ENCODE results near the gene FBXO48.
A peak's percentile ranks its signal among the peaks of the same experiment; 100 is the strongest.
"Not testable (repeated sequence)": the region's sequence is repeated elsewhere in the genome, so short reads cannot be mapped to it uniquely, and the experiment has no call there.

The FBXO48 gene

DNA sequence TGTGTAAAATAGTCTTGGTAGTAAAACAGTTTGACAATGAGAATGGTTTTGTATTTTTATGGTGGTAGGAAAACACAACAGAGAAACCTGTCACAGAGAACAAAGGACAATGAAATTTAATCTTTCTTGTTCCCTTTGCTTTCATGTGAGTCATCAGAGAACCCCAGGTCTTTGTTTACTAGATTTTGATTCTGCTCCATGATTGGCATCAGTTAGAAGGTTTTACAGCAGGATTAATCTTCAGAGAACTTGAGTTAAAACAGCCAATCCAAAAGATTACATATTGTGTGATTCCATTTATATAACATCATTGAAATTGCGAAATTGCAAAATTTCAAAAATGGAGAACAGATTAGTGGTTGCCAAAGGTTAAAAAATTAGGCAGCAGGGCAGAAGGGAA, 2.8 kb upstream of the FBXO48 start:
- no peak for DNase-seq

- no peak for DNase-seq
These were observed 1.7 kb upstream of the FBXO48 start for GRCh38 chr2:68468801-68469200.

- DNase-seq, result no peak
These were observed 367 bp downstream of the FBXO48 start for GRCh38 chr2:68466778-68467076.

DNA sequence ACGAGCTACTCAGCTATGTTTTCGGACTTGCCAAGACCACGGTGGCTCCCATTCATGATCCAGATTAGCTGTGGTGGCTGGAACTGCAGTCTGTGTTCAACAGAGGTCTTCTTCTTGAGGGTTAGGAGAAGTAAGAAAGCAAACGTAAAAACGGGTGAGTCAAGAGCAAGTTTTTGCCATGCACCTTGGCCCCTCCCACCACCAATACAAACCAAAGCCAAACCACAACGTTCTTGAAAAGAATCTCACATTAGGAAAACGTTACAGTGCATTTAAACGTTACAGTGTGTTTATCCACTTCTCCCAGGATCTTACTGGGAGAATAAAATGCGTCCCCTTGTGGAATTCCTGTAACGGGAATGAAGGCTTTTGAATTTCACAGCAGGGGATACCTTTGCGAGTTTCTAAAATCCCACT, 725 bp downstream of the FBXO48 start:
- DNase-seq, result no peak

DNA sequence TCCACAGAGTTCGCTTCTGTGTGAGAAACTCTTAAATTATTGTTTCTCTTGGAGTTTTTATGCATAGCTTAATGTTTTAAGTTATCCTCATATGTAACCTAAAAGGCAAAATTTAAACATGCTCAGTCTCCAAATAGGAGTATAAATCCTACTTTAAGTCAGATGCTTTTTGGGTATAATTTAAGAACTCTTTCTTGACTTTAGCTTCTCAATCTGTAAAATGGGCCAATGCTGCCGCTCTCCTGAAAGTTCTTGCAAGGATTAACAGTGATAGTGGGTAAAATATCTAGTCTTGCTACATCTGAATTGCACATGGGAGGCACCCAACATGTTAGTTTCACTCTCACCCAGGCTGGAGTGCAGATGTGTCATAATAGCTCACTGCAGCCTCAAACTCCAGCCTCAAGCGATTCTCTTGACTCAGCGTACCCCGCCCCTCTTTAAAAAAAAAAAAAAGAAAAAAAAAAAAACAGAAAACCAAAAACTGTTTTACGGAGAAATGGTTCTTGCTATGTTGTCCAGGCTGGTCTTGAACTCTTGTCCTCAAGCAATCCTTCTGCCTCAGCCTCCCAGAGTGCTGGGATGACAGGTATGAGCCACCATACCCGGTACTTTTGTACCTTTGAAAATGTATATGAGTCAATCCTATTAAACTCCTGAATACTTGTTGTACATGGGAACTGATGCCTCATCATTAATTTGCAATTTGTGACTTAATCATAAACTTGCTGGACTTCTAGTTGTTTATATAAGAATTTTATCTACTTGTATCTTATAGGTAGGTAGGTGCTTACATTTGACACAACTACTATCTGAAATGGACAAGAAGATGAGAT, 1.8 kb downstream of the FBXO48 start:
- no peak for DNase-seq

DNA sequence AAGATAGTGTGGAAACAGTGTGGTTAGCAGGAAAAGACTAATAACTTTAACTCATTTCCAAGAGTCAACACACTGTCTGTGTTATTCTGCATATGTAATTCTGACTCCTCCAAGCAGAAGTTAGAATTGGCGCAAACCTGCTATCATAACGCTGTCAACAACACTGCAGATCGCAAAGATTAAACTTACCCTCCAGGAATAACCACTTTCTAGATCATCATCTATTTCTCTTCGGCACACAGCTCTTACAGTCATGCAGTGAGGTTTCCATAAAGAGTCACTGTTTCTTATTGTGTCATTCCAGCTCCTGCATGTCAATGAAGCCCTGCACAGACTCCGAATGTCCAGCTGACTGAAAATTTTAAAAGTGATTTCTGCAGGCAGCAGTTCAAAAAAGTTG, 2.4 kb downstream of the FBXO48 start:
- no peak for DNase-seq

- DNase-seq, result peak; percentile 56
These were observed 3.7 kb downstream of the FBXO48 start for GRCh38 chr2:68463287-68463877.

- no peak for DNase-seq
These were observed 8.1 kb downstream of the FBXO48 start for GRCh38 chr2:68458981-68459380.

DNA sequence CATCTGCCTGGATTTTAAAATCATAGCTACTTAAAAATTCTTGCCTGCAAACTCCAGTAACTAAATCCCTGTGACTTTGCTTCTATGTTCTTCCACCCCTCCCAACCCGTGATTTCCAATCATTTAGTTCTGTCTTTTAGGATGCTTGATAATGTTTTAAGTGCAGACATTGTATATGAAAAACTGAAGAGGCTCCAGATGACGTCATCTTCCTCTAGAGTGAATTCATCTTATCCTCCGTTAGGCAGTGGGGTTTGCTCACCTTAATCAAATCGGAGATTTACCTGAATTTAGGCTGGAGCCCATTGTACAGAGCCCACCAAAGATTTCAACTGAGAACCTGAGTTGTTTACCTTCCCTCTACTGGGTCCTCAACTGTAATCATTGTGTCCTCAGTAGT, 10.9 kb downstream of the FBXO48 start:
- DNase-seq, result no peak

- no peak for DNase-seq
These were observed 12.4 kb downstream of the FBXO48 start for GRCh38 chr2:68454719-68455118.

GRCh38 chr2:68453761-68454360, 13.2 kb downstream of the FBXO48 start:
- DNase-seq, result no peak

DNA sequence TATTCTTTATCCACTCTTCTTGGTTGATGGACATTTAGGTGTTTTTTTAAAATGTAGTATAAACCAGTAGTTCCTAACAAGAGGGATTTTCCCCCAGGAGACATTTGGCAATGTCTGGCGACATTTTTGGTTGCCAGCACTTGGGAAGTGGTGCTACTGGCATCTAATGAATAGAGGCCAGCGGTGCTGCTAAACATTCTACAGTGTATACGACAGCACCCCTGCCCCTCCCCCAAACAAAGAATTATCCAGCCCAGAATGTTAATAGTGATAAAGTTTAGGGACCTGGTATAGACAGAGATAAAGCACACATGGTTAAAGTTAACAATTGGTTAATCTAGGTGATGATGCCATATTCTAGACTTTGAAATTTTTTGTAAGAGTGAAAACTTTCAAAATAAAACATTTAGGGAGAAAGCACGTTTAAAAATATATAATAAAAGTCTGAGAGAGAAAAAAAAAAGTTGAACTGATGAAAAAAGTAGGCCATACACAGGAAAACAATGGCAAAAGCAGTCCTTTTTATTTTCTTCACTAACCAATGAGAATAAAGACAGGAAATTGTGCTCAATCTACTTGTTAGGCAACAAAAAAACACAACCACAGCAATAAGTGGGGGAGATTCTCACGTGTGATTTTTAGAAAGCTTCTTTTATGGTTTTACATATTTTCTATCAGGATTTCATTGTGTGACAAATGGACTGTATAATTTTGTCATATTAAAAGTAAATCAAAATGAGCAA, 14.8 kb downstream of the FBXO48 start:
- no peak for DNase-seq

- DNase-seq, result no peak
These were observed 18.1 kb downstream of the FBXO48 start for GRCh38 chr2:68448671-68449653.

GRCh38 chr2:68447118-68447517, 20.0 kb downstream of the FBXO48 start:
- DNase-seq, result no peak

- not testable (repeated sequence) for DNase-seq
These were observed 20.7 kb downstream of the FBXO48 start for GRCh38 chr2:68446425-68446824.

DNA sequence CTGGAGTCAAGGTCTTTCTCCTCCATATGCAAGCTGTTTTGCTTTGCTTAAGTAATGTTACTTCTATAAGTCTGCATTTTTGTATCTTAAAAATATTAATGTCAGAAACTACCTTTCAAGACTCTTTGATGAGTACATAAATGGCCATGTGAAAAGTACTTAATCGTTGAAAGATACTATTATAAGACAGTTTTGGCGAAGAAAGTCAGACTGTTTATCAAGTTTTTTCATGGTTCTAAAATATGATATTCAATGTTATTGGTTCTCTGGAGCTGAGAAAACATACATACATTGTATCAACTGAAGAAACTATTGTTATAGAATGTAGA, 25.1 kb downstream of the FBXO48 start:
- no peak for DNase-seq

- peak; percentile 90 for DNase-seq
These were observed 25.7 kb downstream of the FBXO48 start for GRCh38 chr2:68441179-68441993.

DNA sequence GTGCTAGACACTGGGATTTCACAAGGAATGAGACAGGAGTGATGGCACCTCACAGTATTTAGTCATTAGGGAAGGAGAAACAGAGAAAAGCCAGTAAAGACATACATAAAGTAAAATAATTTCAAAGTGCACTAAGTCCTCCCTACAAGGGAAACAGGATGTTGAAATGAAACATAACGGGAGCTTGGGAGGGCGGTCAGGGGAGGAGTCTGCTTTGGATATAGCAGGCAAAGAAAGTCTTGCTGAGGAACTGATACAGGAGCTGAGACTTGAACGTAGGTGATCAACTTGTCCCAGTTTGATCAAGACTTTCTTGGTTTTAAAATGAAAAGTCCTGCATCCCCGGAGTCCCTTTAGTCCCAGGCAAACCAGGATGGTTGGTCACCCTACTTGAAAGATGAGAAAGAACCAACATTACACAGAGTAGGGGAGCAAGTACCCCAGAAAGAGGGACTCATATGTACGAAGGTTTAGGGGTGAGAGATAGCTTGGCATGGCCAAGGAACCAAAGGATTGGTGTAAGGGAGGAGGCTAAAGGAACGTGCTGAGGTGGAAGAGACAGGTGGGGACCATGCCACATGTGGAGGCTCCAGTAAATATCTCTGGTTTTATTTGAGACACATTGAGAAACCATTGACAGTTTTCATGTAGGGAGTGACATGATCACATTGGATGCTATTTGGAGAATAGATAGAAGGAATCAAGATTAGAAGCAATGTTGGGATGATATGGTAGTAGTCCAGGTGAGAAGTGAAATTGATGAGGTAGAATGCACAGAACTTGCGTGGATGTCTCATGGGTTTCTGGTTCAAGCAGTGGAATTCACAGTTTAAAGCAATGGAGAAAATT, 28.4 kb downstream of the FBXO48 start:
- no peak for DNase-seq

DNA sequence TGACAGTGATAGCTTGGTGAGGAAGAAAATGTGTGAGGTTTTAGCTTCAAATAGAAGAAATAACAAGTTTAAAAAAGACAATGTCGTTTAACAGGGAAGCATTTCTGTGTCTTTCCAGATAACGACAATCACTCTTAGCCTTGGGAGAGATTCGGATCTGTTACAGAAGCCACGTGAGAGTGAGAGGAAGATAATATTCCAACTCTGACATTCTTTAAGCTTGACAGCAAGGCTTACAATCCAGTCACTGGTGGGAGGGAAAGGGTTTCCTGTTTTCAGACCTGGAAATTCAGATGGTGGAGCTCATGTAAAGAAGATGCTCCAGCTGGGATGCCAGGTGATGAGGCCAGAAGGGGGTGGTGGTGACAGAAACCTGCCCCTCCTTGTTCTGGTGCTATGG, 30.8 kb downstream of the FBXO48 start:
- DNase-seq, result no peak

- no peak for DNase-seq
These were observed 31.5 kb downstream of the FBXO48 start for GRCh38 chr2:68435615-68436014.

GRCh38 chr2:68434981-68435380, 32.1 kb downstream of the FBXO48 start:
- DNase-seq, result no peak

All from NCI-H1694 treated with DMSO at 0.1 percent for 48 hours (cell line).